Measurements from ENCODE around the gene PDE2A.

Gene PDE2A

DNA sequence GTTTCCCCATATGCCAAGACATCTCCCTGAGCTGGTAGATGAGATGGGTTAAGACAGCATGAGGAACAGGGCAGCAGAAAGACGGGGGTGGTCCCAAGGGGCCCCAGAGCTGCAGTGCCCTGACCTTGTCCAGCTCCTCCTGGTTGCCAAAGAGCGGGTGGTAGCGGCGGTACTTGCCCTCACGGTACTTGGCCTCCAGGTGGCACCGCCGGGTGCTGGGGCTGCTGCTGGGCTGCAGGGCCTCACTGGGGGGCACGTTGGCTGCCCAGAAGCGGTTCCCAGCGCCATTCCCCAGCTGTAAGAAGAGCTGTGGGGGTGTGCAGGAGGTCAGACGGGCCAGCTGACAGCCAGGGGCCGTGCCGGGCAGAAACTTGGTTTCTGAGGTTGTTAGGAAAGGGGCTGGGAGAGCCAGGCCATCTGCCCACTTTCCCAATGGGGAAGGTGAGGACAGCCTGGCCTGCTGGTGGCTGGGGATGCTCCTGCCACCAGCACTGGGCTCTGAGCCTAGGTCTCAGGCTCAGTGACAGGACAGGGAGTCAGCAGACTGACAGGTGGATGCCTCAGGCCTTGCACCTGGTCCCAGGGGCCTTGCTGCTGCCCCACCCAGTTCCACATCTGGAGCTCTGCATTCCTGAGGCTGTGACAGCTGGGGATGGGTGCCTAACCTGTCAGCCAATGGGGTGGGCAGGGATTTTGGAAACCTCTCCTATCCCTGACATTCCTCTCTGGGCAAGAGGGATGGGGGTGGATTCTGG lies 30.0 kb upstream of the PDE2A start:
- no peak for DNase-seq

DNA sequence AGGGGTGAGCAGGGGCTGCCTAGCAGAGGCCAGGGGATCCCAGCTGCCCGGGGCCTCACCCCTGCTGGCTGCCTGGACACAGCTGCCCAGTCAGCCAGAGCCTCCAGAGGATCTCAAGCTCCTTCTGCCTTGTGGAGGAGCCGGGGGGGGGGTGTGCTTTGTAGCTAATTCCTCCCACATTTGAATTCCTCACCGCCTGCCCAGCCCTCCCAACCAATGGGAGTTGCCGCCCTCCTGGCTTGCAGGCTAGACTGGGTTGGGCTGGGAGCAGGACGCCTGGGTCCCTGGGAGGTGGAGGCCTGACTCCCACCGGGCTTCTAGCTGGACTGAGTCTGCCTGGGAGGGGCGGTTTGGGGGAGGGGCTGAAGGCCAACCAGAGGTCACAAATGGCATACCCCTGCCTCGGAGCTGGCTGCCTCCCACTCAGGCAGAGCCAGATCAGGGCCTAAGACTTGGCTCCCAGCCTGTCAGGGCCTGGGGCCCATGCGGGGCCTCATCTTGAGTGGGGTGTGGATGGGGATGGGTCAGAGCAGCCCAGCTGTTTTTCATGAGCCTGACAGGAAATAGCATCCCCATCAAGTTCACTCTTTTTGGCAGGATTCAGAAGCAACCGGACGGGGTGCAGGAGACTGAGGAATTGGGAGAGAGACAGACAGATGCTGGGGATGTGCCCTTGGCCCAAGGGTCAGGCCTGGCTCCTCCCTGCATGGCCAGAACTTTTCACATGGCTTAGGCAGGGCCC lies 29.2 kb upstream of the PDE2A start:
- DNase-seq: no peak

DNA sequence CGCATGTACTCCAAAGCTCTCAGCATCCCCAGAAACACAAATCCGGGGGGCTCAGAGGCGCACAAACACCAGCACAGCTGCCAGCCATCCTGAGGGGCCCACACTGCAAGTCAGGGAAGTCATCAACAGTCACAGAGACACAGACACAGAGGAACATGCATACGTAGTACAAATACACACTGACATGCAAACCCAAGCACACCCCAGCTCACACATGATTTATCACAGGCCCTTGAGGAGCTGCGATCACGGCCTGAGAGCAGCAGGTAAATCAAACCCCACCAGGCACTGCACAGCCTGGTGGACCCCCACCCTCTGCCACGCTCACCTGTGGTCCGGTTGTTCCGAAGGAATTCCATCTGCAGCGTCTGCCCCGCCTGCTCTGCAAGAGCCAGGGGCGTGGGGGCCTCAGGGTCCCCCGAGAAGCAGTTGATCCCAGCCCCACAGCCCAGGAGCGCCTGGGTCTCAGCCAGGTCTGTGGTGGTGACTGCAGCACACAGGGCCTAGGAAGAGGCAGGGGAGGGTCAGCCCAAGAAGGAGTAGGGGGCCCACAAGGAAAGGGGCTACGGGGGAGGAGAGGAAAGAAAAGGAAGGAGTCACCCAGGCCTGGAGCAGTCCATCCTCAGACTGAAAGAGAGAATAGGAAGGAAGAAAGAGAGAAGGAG lies 28.5 kb upstream of the PDE2A start:
- no peak for DNase-seq

DNA sequence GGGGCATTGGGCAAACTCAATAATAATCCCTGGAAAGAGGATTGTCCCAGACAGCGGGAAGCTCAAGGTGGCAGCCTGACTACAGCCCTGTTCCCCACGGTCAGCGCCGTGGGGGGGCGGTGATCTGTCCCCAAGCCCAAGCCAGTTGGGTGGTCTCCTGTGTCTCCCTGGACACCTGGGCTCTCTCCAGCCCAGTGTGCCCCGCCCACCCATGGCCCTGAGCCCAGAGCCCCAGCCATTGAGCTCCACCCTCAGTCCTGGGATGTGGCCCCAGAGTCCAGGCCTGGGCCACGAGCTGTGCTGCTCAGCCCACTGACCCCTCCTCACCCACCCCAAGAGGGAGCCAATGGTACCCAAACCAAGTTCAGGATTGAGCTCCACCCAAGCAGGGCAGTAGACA lies 27.9 kb upstream of the PDE2A start:
- DNase-seq: no peak

DNA sequence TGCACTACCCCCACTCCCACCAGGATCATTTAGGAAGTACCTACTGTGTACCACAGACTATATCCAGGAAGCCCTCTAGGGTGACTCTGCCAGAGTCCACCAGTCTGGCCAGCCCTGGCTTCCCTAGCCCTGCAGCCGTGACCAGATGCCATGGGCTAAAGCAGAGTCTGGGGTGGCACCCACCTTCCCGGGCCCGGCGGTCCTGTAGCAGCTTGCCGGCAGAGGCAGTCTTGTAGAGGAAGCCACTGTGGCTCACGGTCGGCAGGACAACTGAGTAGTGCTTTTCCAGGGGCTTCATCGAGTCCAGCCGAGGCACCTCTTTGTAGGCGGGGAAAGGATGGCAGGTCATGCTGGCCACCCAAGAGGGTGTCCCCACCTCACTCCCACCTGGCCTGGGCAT lies 27.2 kb upstream of the PDE2A start:
- no peak for DNase-seq

DNA sequence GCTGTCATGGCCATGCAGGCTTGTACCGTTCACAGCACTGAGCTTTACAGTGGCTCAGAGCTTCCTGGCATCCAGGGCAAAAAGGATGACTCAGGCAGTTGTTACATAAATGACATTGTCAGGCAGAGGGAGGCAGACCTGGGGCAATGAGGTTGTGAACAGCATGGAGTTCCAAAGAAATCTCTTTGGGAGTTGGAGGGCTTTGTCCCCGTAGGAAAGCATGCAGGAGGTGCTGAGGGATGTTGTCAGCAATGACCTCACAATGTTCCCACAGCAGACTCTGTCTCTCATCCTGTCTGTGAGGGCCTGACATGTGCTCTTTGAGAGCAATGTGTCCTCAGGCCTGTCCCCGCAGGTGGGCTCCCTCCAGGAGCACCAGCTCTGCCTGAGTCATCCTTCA lies 25.9 kb upstream of the PDE2A start:
- no peak for DNase-seq

DNA sequence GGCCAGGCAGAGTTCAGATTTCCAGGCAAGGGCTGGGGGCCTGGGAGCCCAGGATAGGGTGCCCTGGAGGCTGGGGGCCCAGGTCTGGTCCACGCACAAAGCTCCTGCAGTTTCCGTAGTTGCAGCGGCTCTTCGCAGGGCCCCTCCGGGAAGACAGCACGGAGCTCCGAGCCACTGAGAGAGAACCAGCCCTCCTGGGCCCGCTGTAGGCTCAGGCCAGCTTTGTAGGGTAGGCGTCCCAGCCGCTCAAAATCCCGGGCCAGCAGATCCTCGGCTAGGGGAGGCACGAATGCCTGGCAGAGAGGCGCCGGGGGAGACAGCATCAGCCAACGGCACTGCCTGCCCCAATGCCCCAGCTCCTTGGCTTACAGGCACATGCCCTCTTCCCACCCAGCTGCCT lies 23.6 kb upstream of the PDE2A start:
- no peak for DNase-seq

DNA sequence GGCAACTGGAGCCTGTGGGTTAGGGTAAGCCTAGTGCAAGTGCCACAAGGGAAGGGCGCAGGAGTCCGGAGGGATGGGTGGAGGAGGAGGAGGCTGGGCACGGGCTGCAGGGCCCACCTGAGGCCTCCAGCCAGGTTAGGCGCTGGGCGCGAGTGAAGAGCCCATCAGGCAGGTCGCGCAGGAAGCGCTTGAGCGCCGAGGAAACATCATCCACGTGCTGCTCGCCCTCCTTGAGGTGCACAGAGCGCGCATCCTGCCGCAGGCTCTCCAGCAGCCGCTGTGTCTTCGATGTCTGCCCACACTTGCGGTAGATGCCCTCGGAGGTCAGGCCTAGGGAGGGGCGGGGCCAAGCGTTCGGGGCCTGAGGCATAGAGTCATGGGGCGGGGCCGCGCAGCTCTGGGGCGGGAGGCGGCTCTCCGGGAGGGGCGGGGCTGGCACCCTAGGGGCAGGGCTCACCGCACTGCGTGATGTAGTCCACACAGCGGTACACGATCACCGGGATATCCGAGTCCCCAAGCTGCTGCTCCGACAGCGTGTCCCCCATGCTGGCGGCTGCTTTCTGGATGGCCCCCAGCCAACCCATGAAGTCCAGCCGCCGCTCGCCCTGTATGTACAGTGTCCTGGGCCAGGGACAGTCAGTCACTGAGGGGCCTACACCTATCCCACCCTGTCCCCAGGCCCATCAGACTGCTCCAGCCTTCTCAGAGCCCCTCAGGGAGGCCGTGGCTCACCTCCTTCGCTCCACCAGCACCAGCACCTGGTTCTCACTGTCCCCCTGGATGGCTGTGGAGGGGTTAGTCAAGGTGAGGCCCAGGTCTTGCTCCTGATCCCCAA lies 22.9 kb upstream of the PDE2A start:
- no peak for DNase-seq

DNA sequence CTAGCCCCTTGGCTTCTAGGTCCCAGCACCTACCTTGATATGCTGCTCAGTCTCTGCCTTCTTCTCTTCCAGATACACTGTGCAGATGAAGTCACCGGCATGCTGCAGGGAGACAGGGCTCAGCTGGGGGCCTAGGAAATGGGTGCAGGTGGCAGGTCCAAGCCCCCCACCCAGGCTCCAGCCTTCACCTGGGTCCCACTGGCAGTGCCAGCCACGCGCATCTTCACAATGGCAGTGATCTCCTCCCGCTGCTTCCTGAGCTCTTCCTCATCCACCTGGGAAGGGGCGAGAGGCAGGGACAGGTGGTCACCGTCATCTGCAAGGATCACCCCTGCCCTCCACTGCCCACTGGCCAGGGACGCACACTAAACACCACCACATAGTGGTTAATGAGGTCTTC lies 21.1 kb upstream of the PDE2A start:
- no peak for DNase-seq

DNA sequence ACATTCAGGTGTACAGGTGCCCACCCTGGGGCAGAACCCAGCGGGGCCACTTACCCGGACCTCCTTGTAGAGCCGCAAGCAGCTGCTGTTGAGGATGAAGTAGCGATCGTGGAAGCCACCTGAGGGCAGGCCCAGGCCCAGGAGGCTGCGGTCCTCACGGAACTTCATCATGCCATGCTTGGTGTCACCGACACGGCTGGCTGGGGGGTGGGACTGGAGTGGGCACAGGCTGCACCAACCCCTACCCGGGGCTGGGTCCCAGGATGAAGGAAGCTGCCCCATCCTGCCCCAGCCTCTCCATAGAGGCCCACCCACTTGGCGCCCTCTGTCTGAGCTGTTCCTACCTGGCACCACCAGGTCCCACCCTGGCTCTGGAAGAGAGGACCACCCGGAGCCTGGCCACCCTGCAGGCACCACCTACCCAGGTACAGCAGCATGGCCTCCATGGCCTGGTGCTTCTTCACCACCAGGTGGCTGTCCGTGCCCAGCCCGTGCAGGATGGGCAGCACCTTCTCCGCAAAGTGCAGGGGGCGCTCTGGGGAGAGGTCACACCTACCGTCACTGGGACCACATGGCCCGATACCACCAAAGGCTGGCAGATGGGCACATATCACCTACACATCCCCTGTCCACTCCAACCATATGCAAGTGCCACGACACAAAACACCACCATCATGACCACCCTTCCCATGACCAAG lies 19.2 kb upstream of the PDE2A start:
- no peak for DNase-seq

DNA sequence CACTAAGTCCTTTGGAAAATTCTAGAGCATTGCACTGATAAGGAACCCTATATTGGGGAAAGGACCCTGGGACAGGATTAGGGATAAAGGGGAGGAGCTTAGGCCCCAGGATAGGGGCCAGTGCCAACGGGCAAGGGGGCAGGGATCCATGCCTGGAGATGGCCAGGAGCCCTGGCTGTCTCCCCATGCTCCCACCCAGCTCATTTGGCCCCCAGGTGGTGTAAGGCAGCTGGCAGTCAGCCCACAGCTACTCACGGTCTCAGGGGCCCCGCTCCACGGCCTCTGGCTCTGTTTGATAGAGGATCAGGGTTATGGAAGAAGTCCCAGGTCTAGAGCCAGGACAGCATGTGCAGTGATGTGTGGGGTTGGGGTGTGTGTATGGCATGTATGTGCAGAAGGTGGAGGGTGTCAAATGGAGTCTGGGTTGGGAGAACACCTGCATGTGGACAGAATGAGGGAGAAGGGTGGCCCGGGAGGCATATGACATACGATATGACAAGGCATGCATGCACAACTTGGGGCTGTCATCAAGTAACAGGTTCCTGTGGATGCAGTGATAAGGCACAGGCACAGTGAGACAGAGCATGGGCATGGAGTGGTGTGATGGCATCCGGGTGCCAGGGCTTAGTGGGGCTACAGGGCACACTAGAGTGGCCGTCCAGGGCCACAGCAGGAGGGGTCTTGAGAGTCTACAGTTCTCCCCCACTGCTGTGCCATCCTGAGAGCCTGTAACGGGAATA lies 18.4 kb upstream of the PDE2A start:
- DNase-seq: no peak

DNA sequence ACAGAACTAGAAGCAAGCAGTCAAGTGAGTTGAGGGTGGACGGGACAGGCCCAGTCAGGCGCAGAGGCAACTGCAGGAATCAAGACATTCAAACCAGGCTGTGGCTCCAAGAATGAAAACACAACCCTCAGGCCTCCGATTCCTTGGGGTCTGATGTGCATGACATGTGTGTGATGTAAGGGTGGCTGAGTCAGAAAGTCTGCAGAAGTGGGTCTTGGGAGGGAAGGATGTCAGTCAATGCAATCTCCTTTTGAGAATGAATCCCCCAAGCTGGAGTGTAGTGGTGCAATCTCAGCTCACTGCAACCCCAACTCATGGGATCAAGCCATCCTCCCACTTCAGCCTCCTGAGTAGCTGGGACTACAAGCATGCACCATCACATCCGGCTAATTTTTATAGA lies 15.9 kb upstream of the PDE2A start:
- DNase-seq: no peak

DNA sequence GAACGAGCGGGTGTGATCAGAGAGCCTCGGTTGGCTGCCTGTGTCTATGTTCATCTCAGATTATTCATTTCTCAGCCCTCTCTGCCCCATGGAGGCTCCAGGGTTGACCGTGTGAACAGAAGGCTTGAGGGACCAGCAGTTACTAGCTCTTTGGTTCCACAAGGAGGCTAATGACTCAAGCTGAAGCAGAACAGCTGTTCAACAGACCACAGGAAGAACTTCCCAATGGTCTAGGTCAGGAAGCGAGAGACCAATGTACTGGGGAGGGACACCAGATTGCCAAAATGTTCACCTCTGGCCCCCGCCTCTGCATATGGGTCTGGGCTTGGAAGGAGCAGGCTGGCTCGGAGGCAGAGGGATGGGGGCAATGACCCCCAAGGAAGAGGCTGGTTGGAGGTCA lies 14.7 kb upstream of the PDE2A start:
- DNase-seq: no peak

DNA sequence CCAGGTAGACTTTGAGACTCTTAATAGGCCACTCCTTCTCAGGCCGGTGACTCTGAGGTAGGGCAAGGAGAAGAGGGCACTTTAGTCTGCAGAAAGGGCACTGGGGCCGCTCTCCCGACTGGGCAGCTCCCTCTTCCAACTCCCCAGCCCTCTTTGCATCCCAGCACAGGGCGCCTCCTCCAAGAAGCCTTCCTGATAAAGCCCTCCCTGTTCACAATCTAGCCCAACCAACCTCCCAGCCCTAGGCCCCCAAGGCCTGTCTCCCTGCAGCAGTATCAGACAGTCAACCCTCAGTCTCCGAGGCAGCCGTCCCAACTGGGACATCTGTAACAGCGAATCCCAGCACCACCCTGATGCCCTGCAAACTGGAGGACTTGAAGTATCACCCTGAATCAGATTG lies 14.3 kb upstream of the PDE2A start:
- no peak for DNase-seq

DNA sequence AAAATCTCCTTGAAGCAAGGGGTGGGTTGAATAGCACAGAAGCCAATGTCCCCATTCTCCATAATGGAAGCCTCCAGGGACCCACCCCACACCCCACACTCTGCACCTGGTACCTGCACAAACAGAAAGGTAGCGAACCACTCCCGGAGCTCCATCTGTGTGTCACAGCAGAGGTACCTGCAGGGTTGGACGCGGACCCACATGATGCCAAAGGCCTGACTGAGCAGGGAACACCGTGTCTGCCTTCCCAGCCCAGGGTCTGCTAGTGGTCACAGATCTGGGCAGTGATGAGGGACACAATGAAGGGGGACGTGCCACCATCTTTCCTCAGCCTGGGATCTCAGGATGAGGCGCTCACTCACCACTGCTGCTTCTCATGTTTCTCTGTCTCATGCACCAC lies 13.1 kb upstream of the PDE2A start:
- no peak for DNase-seq

DNA sequence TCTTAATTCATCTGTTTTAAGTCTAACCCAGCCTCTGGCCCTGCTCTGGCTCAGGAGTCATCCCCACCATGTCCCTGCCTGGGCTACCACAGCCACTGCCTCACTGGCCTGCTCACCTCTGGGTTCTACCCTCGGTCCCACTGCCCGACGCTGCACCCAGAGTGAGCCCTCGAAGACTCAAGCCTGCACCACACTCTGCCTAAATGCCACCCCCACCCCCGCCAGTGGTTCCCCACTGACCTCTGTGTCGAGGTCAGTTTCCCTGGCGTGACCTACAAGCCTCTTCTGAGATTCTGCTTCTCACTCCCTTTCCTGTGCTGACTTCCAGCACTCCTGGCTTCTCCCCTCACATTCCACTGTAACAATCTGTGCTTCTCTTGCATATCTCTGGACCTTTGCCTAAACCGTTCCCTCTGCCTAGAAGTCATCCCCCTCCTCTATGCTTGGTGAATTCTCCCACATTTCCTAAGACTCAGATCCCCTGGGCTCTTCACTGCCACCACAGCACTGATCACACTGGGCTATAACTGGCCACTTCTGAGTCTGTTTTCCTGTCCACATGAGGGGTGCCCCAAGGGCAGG lies 12.5 kb upstream of the PDE2A start:
- no peak for DNase-seq

DNA sequence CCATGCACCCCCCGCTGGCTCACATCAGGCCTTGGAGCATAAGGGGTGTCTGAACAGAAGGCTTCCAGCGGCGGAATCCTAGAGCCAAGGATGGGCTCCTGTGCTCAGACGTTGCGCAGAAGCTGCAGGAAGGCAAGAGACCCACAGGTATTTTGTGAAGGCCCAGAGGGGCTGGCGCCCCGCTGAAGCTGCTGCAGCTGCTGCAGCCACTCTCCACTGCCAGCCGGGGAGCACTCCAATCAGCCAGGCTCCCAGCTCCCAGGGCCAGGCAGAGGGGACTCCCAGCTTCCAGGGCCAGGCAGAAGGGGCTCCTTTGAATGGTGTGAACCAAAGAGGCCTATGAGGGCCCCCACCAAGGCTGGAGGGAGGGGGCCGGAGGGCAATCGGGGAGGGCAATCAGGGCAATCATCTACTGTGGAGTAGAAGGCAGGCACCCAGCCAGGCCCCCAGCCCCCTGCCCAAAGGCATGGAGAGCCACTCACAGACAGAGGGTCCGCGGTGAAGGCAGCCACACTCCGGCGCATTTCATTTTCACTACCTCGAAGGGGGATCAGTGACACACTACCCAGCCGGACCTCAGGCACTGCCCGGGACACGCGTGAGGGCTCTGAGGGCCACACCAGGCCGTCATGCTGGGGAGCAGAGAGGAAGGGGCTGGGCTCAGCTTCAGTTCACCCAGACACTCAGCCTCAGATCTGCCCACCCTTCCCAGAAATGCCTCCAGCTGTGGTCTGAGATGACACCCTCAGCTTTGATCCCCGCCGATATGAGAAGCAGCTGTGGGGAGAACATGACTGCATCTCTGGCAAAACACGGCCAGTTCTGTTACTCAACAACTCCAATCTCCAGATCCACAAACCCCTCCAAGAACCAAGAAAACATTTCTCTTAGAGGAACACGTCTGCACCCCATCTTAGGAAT lies 11.6 kb upstream of the PDE2A start:
- DNase-seq: peak; percentile 75 to 81

DNA sequence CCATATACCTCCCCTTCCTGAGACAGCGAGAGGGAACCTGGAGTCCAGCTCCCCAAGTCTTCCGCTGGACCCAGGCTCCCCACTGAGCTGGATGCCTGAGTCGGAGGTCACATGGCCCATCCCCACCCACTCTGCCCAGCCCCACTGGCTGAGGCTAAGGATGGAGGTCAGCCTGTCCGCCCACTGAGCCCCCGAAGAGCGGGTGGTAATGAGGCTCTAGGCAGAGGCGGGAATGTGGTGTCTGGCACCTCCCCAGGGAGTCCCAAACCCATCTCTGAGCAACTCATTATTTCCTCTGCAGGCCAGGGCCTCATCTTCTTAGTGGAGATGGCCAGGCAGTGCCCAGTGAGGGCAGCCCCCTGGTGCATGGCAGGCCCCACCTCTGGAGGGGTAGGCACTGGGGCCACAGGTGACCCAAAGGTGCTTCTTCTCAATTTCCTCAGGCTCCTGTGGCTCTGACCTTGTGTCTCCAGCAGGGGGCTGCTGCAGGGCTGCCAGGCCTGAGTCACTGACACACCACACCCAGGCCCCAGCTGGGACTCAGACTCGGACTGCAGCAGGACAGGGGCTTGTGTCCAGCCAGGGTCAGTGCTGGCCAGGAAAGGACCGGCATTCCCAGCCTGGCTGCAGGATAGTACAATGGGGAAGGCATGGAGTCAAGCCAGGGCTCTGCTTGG lies 10.2 kb upstream of the PDE2A start:
- peak; percentile 74 to 75 for DNase-seq

DNA sequence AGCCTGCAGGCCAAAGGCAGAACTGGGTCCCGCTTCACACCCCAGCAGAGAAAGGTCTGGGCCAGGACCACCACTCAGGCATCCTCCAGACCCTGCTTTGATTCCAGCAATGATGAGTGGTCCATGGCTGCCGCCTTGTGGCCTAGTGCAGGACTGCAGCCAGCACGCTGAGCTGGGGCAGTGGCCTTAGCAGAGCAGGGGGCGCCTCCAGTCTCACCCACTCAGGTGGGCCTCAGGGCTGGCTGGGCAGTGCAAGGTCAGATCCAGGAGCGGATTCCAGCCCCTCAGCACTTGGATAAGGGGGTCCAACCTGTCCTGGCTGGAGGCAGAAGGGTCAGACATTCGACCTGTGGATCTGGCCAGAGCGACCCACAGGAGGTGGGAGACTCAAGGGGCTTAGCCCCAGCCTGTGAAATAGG lies 9.6 kb upstream of the PDE2A start:
- peak; percentile 88 to 89 for DNase-seq

DNA sequence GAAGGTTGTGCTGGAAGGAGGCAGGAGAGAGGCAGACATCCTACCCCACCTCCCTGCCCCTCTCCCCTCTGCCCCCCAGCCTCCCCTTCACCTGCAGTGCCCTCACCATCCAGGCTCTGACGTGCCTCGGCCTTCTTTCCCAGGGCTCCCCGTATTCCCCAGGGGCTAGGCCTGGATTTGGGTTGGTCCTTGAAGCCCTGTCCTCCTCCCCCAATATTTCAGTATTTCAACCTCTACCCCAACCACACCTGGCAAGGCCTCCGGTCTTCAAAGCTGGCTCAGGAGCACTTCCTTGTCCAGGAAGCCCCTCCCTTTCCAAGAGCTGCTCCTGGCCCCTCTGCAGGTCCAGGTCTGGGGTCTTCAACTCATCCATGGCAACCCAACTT lies 8.6 kb upstream of the PDE2A start:
- no peak for DNase-seq

Data from activated T-cell treated with anti-CD3 and anti-CD28 coated beads, Interleukin-2, amount 50 U/mL, for 48 hours (primary cell).